MM.1S (cell line): Measurements from ENCODE around the gene SFRP5.

ENCODE experiments used
- EZH2 ChIP-seq: fragments of 300-600 bp; sonication (generic); optimal IDR thresholded peaks from 2 replicates; pipeline ENCODE3; 2017; ENCODE audit warnings: low read depth, mild to moderate bottlenecking, antibody characterized with exemption, low read length, mixed read lengths
- EZH2phosphoT487 ChIP-seq: fragments of 300-600 bp; sonication (generic); IDR thresholded peaks from 2 replicates; pipeline ENCODE4 v1.6.1; 2018; ENCODE audit warnings: antibody characterized with exemption, low read length
- TF ChIP-seq, protein P1 (sequence below): fragments of 300-600 bp; sonication (generic); IDR thresholded peaks from 2 replicates; pipeline ENCODE4 v1.5.1; 2016; ENCODE audit warnings: antibody characterized with exemption, low read length, mixed read lengths

DNA sequence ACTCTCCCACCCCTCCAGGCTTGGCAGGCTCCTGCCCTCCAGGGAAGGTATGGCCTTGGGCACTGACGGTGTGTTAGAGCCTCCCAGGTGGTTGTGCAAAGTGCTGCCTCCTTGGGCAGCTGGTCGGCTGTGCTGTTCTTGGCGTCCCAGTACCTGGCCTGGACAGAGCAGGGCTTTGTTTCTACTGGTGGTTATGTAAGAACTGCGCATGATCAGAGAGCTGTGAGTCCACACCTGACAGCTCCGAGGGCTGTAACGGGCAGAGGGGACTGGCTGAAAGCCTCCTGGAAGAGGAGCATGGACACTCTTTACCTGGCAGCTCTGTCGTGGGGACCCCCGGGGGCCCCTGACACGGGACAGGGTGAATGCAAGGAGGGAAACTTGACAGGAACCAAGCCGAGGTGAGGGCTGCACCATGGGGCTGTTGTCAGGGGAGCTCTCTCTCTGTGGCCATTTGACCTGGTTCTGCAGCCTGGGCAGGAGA, 3.1 kb upstream of the SFRP5 start:
- TF ChIP-seq, protein P1, sequence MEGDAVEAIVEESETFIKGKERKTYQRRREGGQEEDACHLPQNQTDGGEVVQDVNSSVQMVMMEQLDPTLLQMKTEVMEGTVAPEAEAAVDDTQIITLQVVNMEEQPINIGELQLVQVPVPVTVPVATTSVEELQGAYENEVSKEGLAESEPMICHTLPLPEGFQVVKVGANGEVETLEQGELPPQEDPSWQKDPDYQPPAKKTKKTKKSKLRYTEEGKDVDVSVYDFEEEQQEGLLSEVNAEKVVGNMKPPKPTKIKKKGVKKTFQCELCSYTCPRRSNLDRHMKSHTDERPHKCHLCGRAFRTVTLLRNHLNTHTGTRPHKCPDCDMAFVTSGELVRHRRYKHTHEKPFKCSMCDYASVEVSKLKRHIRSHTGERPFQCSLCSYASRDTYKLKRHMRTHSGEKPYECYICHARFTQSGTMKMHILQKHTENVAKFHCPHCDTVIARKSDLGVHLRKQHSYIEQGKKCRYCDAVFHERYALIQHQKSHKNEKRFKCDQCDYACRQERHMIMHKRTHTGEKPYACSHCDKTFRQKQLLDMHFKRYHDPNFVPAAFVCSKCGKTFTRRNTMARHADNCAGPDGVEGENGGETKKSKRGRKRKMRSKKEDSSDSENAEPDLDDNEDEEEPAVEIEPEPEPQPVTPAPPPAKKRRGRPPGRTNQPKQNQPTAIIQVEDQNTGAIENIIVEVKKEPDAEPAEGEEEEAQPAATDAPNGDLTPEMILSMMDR: no peak
- TF ChIP-seq EZH2phosphoT487 (no peak), EZH2 (no peak)
